ENCODE measurements around the gene RAI2.

Gene RAI2

GRCh38 chrX:17831255-17831654 is 29.8 kb downstream of the RAI2 start:
- Histone ChIP-seq H3K27ac (no peak overlapping the region), H3K4me3 (no peak overlapping the region)

DNA sequence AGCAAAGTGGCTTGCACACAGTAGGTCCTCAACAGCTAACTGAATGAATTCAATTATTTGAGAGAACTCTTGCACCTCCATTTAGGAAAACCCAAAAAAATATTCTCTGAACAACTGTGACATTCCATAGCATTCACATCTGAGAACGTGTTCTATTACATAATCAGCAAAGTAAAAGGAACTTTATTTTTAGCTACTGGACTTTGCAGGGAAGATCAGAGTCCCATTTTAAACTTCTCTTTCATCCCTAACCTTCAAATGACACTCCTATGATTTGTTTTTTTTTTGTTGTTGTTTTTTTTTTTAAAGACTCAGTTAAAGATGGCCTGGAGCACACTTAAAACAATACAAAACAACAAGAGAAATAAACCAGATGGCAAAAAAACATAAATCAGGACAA is 30.9 kb downstream of the RAI2 start:
- H3K27ac ChIP-seq = no peak overlapping the region

DNA sequence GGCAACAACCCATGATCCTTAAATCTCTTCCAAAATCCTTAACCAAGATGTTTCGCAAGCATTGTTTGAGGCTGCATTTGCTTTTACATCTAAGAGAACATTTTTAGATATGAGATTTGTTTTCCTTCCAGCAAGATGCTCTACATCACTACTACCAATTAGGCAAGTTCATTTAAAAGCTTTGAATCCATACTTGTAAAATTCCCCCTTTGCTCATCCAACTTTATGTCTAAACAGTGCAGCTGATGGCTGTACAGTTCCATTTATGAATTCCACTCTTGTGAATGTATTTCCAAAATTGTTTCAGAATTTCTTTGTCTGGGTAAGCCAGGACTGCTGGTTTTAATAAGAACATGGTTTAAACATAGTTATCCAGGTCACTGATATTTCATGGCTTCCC is 31.5 kb downstream of the RAI2 start:
- no peak overlapping the region for H3K4me3 ChIP-seq
- H3K27ac ChIP-seq = no peak overlapping the region

More for the DNA sequence above, 30.9 kb downstream of the RAI2 start:
- H3K4me3 ChIP-seq = no peak overlapping the region

DNA sequence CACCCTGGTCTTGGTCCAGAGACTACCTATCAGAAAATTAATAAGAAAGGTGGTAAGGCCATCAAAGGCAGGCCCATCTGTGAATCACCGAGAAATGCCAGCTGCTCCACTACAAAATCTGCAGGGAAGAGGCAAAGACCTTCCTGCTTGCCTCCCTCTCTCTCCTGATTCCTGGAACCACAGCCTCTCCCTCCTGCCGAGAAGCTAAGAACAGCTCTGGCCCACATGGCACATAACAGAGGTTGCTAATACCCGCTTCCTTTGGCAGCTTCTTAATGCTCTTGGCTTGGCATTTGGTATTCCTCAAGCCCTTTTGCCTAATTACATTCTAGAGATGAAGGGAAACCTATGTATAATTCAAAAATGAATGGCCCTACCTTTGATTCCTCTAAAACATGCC is 32.9 kb downstream of the RAI2 start:
- Histone ChIP-seq H3K27ac (no peak overlapping the region), H3K4me3 (no peak overlapping the region)

DNA sequence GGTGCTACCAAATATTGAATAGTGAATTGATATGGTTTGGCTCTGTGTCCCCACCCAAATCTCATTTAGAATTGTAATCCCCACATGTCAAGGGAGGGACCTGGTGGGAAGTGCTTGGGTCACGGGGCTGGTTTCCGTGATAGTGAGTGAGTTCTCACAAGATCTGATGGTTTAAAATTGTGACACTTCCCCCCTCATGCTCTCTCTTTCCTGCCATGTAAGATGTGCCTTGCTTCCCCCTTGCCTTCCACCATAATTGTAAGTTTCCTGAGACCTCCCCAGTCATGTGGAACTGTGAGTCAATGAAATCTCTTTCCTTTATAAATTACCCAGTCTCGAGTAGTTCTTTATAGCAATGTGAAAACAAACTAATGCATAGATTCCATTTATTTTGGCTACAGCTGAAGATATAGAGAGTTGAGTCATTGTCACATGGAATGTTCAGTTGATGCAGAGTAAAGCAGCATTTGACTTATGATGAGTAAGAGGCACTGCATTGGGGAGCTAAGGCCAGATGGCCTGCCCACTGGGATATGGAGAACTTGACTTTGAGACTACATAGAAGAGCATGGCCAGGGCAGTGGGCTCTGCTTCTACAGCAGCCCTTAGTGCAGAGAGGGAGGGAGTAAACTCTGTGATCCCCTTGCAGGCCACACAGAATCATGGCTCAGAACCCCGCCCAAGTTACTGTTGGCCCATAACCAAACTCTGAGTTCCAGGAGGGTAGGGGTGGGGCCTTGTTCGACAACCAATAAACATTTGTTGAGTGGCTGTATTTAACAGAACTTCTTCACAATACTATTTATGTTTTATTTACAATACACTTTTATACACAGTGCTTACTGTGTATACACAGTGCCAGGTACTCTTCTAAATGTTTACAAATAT is 34.2 kb downstream of the RAI2 start:
- Histone ChIP-seq H3K4me3 (no peak overlapping the region), H3K27ac (no peak overlapping the region)

DNA sequence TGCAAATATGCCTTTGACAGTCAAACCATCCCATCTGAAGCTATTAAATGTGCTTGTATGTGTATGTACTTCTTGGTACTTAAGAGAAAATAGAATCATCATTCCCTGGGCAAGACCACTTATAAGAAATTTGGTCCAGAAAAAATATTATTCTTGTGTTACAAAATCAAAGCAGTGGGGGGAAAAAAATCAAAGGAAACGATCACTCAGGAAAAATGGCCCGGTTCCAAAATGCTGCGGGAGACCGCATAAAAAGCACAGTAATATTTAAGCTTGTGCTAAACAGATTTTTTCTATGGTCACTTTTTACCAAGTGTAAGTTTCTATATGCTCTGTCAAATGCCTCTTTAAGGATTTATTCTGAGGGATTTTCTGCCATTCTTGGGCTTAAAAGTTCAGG is 36.1 kb downstream of the RAI2 start:
- Histone ChIP-seq H3K27ac (no peak overlapping the region), H3K4me3 (no peak overlapping the region)

DNA sequence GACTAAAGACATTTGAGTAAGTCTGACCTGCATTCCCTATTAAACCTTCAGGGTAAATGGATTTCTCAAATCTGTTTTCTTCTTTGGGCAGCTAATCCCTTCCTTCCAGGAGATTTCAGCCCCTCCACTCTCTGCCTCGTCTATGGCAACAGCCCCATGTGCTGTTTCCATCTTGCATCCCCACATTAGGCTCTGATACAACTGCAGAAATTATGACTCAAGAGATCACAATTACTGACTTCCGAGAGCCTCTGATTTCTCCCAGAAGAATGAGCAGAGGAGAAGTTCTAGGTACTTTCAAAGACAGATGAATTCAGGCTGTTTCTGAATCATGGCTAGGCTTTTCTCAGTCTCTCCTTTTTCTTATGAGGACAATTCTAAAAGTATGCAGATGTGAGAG is 38.7 kb downstream of the RAI2 start:
- no peak overlapping the region for H3K4me3 ChIP-seq
- H3K27ac ChIP-seq = no peak overlapping the region

DNA sequence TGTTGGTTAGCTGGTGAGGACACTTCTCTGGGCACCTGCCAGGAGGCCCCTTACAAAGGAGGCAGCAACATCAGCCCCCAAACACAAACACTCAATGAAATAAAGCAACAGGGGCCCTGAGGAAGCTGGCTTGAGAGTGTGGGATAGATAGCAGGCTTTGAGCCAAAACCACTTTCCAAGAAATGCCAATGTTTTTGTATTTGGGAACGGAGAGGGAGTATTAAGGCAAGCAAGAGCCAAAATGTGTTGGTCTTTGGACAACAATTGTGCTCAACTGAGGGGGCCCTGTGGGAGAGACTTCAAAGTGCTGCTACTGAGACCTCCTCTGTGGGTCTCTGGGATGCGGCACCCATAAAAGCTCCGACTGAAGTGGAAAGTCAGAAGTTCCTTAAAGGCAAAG is 41.0 kb downstream of the RAI2 start:
- Histone ChIP-seq H3K27ac (no peak overlapping the region), H3K4me3 (no peak overlapping the region)

DNA sequence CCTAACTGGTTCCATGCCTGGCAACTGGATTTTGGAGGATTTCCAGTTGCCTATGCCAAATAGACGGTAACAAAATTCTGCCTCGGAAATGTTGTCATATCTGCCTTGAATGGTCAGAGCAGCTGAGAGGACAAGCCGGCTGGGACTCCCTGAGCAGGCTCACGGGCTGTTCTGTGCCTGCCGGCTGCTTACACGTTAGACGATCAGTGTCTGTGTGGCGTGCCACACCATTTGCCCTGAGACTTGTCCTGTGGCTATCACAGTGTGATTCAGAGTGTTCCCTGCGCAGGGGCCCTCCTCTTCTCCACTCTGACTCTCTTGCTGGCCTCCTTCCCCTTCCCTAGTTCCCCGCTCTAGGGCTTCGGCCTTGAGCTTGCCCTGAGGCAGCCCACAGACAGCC is 42.4 kb downstream of the RAI2 start:
- no peak overlapping the region for H3K4me3 ChIP-seq
- no peak overlapping the region for H3K27ac ChIP-seq

- H3K4me3 ChIP-seq = no peak overlapping the region
- H3K27ac ChIP-seq = no peak overlapping the region
Observed at GRCh38 chrX:17817251-17817650, 43.8 kb downstream of the RAI2 start.

DNA sequence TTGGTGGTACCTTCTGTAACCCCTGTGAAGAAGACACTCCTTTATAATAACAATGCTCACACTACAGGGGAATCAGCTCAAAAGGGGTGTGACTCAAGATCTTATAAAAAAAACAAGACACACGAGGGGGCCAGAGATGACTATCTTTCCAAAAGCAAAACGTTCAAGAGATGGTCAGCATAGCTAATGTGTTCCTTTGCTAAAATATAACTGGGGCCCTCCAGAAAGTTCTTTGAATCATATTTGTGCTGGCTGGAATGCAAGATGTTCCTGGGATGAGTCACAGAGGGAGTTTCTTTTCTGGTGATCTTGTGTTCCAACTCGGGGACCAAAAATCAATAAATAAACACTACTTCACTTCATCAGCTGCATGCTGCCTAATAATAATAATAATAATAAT is 46.5 kb downstream of the RAI2 start:
- Histone ChIP-seq H3K4me3 (no peak overlapping the region), H3K27ac (no peak overlapping the region)

GRCh38 chrX:17814059-17814458 is 47.0 kb downstream of the RAI2 start:
- Histone ChIP-seq H3K4me3 (no peak overlapping the region), H3K27ac (no peak overlapping the region)

DNA sequence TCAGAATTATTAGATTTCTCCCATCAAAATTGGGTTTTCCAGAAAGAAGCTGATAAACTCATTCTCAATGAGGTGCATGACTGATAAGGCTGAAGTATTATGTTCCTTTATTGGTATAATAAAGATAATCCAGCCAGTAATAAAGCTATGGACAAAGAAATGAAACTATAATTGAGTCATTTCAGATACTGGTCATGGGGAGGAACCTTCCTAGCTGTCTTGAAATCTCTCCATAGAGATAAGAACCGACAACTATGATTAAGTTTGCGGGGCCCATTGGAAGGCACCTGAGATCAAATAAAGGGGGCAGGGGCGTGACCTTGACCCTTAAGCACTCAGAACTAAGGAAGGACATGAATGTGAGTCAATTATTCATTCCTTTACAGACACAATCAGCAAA is 47.8 kb downstream of the RAI2 start:
- Histone ChIP-seq H3K4me3 (no peak overlapping the region), H3K27ac (no peak overlapping the region)

DNA sequence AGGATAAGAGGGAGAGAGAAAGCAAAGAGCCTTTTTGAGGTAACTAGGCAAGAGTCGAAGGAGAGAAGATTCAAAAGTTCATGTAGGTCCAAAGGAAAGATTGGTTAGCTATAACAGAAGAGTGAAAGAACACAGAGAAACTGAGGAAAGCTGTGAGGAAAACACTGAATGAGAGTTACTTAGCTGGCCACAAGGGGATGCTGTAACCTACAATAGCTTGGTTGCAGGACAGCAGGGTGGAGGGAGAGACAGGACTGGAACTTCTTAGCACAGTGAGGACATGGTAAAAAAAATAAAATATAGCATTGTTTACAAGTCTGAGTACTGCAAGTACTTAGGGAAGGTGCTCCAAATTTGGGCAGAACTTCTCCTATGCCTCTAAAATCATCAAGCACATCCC is 48.3 kb downstream of the RAI2 start:
- no peak overlapping the region for H3K27ac ChIP-seq
- H3K4me3 ChIP-seq = no peak overlapping the region

- Histone ChIP-seq H3K27ac (no peak overlapping the region), H3K4me3 (no peak overlapping the region)
Observed at GRCh38 chrX:17809984-17810383, 51.1 kb downstream of the RAI2 start.

DNA sequence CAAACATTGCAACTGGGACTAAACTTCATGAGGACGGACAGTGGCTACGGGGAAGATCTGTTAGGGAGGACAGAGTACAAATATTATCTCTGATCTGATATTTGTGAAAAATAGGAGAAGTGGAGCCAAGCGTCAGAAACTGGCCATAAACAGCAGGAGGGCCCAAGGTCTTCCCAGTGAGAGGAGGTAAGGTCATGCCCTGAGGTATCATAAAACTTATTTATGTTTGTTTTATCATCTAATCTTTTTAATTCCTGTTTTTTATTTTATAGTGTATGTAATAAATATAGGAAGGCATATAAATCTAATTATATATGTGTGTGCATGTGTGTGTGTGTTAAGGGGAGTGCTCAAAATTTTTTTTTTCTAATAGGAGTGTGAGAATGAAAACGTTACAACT is 51.8 kb downstream of the RAI2 start:
- no peak overlapping the region for H3K27ac ChIP-seq
- H3K4me3 ChIP-seq = no peak overlapping the region

- Histone ChIP-seq H3K27ac (no peak overlapping the region), H3K4me3 (no peak overlapping the region)
Observed at GRCh38 chrX:17805120-17805519, 56.0 kb downstream of the RAI2 start.

GRCh38 chrX:17803449-17803848 is 57.6 kb downstream of the RAI2 start:
- no peak overlapping the region for H3K4me3 ChIP-seq
- H3K27ac ChIP-seq = no peak overlapping the region

DNA sequence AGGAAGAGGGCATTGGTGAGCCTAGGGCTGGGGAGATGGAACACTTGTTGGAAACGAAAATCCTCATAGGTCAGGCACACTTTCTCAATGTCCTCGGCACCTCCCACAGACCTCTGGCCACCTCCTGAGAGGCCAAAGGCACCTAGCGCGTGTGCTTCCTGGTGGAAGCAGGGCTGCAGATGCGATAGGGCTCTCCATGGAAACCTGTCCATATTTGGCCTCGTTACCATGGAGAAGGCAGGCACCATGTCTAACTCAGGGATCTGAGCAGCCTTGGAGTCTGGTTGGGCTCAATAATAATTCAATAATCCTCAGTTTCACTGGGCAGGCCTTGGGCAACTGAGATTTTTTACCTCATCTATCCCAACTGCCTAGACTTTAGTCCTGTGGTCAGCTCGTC is 58.3 kb downstream of the RAI2 start:
- H3K27ac ChIP-seq = no peak overlapping the region
- no peak overlapping the region for H3K4me3 ChIP-seq

GRCh38 chrX:17801431-17801830 is 59.7 kb downstream of the RAI2 start:
- no peak overlapping the region for H3K27ac ChIP-seq
- no peak overlapping the region for H3K4me3 ChIP-seq

DNA sequence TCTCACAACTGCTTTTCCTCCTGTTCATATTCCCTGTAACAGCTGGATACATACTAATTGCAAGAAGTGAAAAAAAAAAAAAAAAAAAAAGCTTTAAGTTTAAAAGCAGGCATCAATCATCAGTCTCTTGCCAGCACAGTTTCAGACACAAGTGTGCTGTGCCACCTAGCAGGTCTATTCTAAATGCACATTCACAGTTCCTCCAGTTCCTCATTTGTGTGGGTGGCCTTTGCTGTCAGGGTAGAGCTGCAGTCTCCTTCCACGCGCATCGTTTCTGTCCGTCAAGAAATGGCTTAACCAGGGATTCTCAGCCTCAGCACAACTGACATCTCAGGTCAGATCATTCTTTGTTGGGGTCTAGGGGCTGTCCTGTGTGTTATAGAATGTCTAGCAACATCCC is 62.2 kb downstream of the RAI2 start:
- H3K4me3 ChIP-seq = no peak overlapping the region
- no peak overlapping the region for H3K27ac ChIP-seq

DNA sequence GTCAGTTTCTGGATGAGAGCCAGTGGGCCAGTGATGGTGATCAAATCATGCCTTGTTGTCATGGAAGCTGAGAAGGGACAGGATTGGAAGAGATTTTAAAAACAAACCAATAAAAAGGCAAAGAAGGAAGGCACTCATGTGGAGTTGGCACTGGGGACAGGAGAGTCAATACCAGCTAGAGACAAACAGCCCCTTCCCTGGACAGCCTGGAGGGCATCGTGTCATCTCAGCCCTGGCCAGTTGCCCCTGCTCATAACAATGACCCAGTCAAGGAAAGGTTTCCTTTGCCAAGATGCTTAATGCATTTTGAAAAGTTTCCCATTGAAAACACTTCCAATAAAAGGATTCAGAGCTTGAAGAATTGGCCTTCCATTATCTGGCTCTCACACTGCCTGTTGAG is 68.3 kb downstream of the RAI2 start:
- H3K27ac ChIP-seq = no peak overlapping the region
- H3K4me3 ChIP-seq = no peak overlapping the region

Measured in skin epidermis (tissue), 12 donors.